Loucy (cell line): ENCODE data around the gene GPR156.

ENCODE experiments used
- CTCF ChIP-seq: fragments of 200-600 bp; sonication (generic); conservative IDR thresholded peaks from 2 replicates; pipeline ENCODE4 v1.5.1; 2014; ENCODE audit warnings: mild to moderate bottlenecking, antibody characterized with exemption, low read length
- EZH2phosphoT487 ChIP-seq: fragments of 200-600 bp; IDR thresholded peaks from 2 replicates; pipeline ENCODE4 v1.6.1; 2018; ENCODE audit warnings: antibody characterized with exemption, mild to moderate bottlenecking, moderate library complexity, borderline replicate concordance

- no peak for TF ChIP-seq CTCF
- TF ChIP-seq EZH2phosphoT487, result no peak
Observed at GRCh38 chr3:120168611-120169010, 116.4 kb downstream of the GPR156 start.
